Thoracic aorta (tissue), 2 donors: ENCODE results near the gene ROR1. TPM values are rescaled to one million over a fixed set of nuclear protein-coding genes. Genes with fewer than 3 reads are reported as not detected.

Experiments
- ATAC-seq: fragments of 150-250 bp; one replicate; pipeline ENCODE4 v1.8.0; 2017; ENCODE audit warnings: low read depth; ENCODE audit not compliant: insufficient number of reproducible peaks, low FRiP score
- DNase-seq: peaks from one replicate; pipeline ENCODE4 v3.0.0-alpha.2; 2020; ENCODE audit warnings: low spot score
- H3K27ac ChIP-seq, 2 donors: fragments of 200-600 bp; sonication (generic); 1 replicate in 1 of 2; 2 replicates in 1 of 2; pipeline ENCODE4 v1.5.1; 2016; ENCODE audit warnings: mild to moderate bottlenecking in 2 of 2, moderate library complexity in 2 of 2
- H3K27me3 ChIP-seq: fragments of 200-600 bp; sonication (generic); replicated peaks from 2 replicates; pipeline ENCODE4 v1.6.0; 2016; ENCODE audit warnings: mild to moderate bottlenecking; ENCODE audit not compliant: insufficient read depth
- H3K36me3 ChIP-seq: fragments of 200-600 bp; sonication (generic); one replicate; pipeline ENCODE4 v1.5.1; 2016
- H3K4me1 ChIP-seq, 2 donors: fragments of 200-600 bp; sonication (generic); 1 replicate in 1 of 2; 2 replicates in 1 of 2; pipeline versions ENCODE4 v1.5.1 to v1.6.0; 2016; ENCODE audit warnings: low read depth in 2 of 2, mild to moderate bottlenecking in 1 of 2; ENCODE audit not compliant: control insufficient read depth in 1 of 2
- H3K4me3 ChIP-seq: fragments of 200-600 bp; sonication (generic); 2 replicates; pipeline ENCODE4 v1.5.1; 2016; ENCODE audit warnings: mild to moderate bottlenecking
- H3K9me3 ChIP-seq: fragments of 200-600 bp; sonication (generic); 2 replicates; pipeline ENCODE4 v1.5.1; 2016
- total RNA-seq, 2 donors: library from RNA; depleted of rRNA; stranded (reverse); fragments of >200 nt; gene quantifications; one replicate each; pipeline versions ENCODE4 v1.1.0 to v1.2.3, GENCODE V29; 2016
- TF ChIP-seq, protein P1 (sequence below): fragments of 200-600 bp; sonication (generic); IDR thresholded peaks from one replicate; pipeline ENCODE4 v1.5.1; 2019; ENCODE audit warnings: antibody characterized with exemption

ROR1 gene
- total RNA-seq, 2 donors from 2014 or later, result 41.2 to 51.8 TPM

- no peaks in the 10 kb centered on the region for H3K36me3 ChIP-seq
- H3K9me3 ChIP-seq, result no peaks in the 10 kb centered on the region
- no peaks in the 10 kb centered on the region for H3K27me3 ChIP-seq
- H3K4me3 ChIP-seq, result peak overlapping the region; percentile 55
- TF ChIP-seq, protein P1, sequence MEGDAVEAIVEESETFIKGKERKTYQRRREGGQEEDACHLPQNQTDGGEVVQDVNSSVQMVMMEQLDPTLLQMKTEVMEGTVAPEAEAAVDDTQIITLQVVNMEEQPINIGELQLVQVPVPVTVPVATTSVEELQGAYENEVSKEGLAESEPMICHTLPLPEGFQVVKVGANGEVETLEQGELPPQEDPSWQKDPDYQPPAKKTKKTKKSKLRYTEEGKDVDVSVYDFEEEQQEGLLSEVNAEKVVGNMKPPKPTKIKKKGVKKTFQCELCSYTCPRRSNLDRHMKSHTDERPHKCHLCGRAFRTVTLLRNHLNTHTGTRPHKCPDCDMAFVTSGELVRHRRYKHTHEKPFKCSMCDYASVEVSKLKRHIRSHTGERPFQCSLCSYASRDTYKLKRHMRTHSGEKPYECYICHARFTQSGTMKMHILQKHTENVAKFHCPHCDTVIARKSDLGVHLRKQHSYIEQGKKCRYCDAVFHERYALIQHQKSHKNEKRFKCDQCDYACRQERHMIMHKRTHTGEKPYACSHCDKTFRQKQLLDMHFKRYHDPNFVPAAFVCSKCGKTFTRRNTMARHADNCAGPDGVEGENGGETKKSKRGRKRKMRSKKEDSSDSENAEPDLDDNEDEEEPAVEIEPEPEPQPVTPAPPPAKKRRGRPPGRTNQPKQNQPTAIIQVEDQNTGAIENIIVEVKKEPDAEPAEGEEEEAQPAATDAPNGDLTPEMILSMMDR, result peak; percentile 32
- ATAC-seq (peak; percentile 7), DNase-seq (no peak)
- H3K27ac ChIP-seq, result peak overlapping the region; percentile 76 to 80
- peaks cover 22 to 90% of the 10 kb centered on the region in 2 donors for H3K4me1 ChIP-seq
These were observed 144.0 kb downstream of the ROR1 start for GRCh38 chr1:63917571-63918417.

DNA sequence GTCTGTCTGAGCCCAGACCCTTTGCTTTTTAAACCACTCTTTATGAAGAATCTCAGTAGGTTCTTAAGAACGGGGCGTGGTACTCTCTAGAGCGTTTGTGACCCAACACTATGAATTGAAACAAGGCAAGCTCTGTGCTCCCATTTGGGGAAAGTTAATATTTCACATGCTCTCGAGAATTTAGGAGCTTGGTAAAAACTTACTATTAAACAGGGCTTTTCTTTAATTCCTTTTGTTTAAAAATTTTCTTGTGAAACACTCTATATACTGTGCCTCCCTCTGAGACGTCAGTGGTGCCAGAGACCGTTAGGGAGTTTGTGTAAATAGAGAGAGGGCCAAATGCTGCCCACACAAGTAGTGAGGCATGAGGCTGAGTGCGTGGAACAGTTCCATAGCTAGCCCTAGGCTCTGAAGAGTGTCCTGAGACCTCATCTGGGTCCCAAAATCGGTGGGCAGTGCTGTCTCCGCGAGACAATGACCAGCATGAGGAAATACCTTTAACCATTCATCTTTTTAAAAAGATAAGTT lies 144.7 kb downstream of the ROR1 start:
- TF ChIP-seq, protein P1, result no peak
- peak; percentile 39 for ATAC-seq
- no peak for DNase-seq
- Histone ChIP-seq H3K27ac (peak overlapping the region; percentile 76 to 80), H3K4me3 (peak overlapping the region; percentile 55), H3K9me3 (no peaks in the 10 kb centered on the region), H3K4me1 (peaks cover 25 to 92% of the 10 kb centered on the region in 2 donors), H3K36me3 (no peaks in the 10 kb centered on the region), H3K27me3 (no peaks in the 10 kb centered on the region)

DNA sequence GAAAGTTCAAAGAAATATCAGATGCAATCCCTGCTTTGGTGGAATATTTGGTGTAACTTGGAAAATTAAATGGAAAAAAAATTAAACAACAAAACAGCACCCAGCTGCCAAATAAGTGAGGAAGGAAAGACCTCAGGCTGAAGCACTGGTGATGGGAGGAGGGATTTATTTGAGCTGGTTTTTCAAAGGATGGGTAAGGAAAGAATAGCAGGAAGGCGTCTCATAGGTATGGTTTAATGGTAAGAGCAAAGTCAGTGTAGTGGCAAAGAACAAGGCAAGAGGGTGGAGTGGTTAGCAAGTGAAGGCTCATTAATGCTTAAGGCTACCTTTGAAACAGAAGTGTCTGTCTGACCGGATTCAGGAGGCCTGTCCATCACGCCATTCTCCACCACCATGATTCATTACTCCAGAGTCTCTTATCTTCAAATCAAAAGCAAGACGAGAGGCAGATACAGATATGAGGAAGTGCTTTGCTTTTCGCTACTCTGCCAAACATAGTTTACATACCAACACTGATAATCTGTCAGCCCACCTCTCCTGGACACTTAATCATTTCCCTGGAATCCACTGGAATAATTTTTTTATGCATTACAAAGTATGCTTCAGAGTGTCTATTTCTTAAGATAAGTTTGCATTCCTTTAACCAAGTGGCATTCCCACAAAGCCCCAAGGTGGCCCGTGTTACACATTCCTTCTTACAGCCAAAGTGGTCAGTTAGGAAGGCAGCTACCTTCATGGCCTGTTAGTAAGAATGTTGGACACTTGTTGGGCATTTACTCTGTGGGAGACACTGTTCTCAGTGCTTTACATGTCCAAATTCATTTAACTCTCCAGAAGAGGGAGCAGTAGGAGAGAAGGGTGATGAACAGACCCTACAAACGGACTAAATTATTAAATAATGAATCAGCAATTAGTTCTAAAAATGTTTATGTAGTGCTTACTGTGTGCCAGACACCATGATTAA lies 146.6 kb downstream of the ROR1 start:
- TF ChIP-seq, protein P1, result peak; percentile 18
- Histone ChIP-seq H3K27me3 (no peaks in the 10 kb centered on the region), H3K4me3 (no peak overlapping the region), H3K27ac (peak overlapping the region; percentile 4 to 76), H3K4me1 (peaks cover 23 to 82% of the 10 kb centered on the region in 2 donors), H3K36me3 (no peaks in the 10 kb centered on the region), H3K9me3 (no peaks in the 10 kb centered on the region)
- no peak for ATAC-seq
- DNase-seq, result no peak

- no peak overlapping the region for H3K27ac ChIP-seq
- no peak for DNase-seq
These were observed 147.5 kb downstream of the ROR1 start for GRCh38 chr1:63921359-63921758.

More at GRCh38 chr1:63921359-63921758, 147.5 kb downstream of the ROR1 start:
- Histone ChIP-seq H3K4me3 (no peak overlapping the region), H3K4me1 (peaks cover 20 to 73% of the 10 kb centered on the region in 2 donors), H3K27me3 (no peaks in the 10 kb centered on the region), H3K9me3 (no peaks in the 10 kb centered on the region), H3K36me3 (no peaks in the 10 kb centered on the region)
- TF ChIP-seq, protein P1, result no peak
- ATAC-seq, result no peak
